HG03135 (cell line): ENCODE data around the gene HS3ST4.

Source experiments
- ATAC-seq: cut with Tn5 transposase; IDR thresholded peaks from one replicate; pipeline ENCODE4 v1.9.1; 2021; ENCODE audit warnings: mild to moderate bottlenecking, moderate library complexity; ENCODE audit not compliant: unreplicated experiment

Gene HS3ST4

DNA sequence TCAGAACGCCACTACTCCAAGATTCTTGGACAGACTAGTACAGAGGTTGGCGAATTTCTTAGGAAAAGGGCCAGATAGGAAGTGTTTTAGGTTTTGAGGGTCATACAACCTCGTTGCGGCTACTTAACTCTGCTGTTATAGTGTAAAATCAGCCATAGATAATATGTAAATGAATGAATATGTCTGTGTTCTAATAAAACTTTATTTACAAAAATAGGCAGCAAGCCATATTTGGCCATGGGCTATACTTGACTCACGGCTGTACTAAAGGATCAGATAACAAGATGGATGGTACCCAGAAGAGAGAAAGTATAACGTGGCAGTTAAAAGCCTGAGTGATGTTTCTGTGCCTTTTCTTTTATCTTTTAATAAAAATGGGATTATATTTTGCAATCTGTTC lies 125.5 kb downstream of the HS3ST4 start:
- ATAC-seq, result no peak

DNA sequence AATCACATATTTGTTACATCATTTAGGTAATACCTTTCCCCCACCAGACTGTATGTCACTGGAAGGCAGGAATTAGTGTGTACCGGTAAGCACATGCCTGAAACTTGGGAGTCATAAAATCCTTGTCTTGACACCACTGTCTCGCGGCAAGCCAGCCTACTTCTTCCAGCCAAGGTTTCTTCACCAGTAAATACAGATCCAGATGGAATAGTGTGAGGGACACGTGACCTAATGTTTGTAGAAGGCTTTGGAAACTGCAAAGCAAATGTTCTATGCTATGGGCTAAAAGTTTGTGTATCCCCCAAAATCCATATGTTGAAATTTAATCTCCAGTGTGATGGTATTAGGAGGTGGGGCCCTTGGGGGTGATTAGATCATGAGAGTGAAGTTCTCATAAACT lies 126.1 kb downstream of the HS3ST4 start:
- ATAC-seq, result no peak

DNA sequence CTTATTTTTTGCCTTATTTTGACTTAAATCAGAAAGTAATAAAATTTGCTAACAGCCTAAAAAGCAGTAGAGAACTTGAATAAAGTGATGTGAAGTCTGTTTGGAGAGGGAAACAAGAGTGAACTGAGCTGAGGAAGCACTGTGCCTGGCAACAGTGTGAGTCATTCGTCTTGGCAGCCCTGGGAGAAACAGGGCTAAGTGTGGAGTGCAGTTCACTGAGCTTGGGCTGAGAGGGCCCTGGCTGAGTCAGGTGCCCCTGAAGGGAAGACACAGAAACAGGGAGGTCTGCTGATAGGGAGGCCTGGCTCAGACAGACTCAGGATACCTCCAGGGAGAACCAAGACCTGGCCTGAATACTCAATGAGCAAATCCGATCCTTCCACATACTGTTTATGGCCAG lies 132.1 kb downstream of the HS3ST4 start:
- ATAC-seq, result no peak

DNA sequence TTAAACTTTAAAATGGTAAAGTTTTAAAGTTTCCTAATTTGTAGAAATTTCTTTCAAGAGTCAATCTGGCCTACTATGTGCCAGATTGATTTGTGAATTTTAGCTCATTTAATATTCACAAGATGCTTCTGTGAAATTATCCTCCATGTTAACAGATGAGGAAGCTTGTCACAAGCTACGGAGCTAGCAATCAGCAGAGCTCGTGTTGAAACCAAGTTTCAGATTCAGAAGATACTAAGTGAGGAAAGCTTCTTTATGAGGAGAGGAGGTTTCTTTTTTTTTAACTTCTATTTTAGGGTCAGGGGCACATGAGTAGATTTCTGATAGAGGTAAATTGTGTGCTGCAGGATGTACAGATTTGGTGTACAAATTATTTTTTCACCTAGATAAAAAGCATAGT lies 135.9 kb downstream of the HS3ST4 start:
- no peak for ATAC-seq

- no peak for ATAC-seq
These were observed 136.8 kb downstream of the HS3ST4 start for GRCh38 chr16:25828510-25828909.

- no peak for ATAC-seq
These were observed 140.5 kb downstream of the HS3ST4 start for GRCh38 chr16:25832291-25832690.

GRCh38 chr16:25834101-25834500 lies 142.3 kb downstream of the HS3ST4 start:
- no peak for ATAC-seq

DNA sequence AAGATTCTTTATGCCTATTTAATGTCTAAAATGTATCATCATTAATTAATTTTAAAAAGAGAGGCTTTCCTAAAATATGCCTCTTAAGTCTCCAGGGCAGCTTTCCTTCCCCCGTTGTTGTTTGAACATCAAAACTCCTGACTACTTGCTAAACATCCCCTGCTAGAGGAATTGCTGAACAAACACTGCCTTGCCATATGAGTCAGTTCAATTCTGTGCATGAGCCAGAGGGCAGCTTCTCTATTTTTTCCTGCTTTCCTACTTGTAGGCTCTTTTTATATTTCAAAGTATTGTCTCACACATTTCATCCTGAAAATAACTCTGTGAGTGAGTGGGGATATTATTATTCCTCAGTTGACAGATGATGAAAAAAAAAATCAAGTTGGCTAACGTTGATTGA lies 143.4 kb downstream of the HS3ST4 start:
- ATAC-seq, result no peak

- no peak for ATAC-seq
These were observed 147.0 kb downstream of the HS3ST4 start for GRCh38 chr16:25838724-25839186.

DNA sequence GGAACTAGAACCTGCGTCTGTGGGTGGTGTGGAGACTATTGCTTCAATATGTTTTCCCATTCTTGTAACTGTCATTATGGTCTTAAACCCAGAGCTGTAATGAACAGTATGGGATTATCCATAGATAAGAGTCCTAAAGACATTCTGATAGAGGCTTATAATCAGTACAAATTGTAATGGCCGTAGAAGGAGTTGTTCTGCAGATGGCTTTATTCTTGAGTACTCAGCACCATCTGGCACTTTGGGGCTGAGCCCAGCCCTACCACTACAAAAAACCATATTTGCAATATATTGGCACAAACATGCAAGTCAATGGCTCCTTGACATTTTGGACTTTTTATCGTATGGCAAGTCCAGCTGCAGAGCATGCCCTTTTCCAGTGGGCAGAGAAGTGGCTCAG lies 150.0 kb downstream of the HS3ST4 start:
- no peak for ATAC-seq

DNA sequence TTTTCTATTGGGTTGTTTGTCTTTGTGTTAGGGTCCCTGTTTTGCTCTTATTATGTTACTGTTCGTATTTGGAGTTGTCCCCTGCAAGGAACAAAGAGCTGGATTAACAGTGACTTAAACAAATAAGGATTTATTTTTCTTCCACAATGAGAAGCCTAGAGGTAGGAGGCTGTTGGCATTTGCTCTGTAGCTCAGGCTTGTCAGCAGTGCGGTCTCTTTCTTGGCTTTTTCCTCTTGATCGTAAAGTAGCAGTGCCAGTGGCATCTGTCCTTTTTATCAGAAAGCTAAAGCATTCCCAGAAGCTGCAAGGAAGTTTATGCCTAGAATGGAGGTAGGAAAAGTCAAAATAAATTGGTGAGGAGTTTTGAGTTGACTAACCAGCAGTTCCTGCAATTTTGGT lies 154.1 kb downstream of the HS3ST4 start:
- no peak for ATAC-seq

GRCh38 chr16:25854141-25854540 lies 162.4 kb downstream of the HS3ST4 start:
- no peak for ATAC-seq

DNA sequence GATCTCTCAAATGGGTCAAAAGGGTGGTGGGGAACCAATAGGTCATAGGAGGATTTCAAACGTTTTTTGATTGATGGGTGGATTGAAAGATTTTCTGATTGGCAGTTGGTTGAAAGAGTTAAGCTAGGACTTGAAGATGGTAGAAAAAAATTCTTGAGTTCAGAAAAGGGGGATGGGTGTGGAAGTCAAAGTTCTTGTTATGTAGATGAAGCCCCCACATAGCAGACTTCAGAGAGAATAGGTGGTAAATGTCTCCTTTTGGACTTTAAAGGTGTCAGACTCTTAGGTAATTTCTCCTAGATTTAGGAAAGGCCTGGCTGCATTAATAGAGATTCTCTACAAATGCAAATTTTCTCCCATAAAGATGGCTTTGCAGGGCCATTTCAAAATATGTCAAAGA lies 163.3 kb downstream of the HS3ST4 start:
- no peak for ATAC-seq

DNA sequence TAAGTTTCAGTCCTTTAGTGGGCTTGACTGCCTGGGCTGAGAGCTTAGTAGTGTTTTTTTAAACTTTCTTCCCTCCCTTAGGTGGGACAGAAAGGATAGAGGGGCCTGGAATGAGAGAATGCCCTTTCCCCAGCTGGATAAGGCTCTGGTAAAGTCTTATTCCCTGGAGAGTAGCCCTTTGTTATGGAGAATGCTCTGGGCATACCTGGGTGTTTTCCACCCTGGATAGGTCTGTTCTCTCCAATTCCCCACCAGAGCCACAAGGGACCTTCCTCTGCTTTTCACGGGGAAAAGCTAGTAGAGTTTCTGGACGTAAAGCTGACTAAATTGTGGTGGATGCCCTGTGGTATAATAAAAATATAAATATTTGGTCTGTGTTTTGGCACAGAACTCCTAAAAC lies 164.1 kb downstream of the HS3ST4 start:
- ATAC-seq, result no peak

DNA sequence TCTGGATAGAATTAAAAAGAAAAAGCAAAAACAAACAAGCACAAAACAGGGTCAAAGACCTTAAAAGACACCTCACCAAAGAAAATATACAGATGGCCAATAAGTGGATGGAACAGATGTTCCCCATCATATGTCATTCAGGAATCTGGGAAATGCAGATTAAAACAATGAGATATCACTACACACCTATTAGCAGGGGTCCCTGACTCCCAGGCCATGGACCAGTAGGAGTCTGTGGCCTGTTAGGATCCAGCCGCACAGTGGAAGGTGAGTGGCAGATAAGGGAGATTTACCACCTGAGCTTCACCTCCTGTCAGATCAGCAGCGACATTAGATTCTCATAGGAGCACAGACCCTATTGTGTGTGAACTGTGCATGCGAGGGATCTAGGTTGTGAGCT lies 167.9 kb downstream of the HS3ST4 start:
- ATAC-seq, result no peak

- ATAC-seq, result no peak
These were observed 175.3 kb downstream of the HS3ST4 start for GRCh38 chr16:25867041-25867440.

GRCh38 chr16:25868106-25868505 lies 176.3 kb downstream of the HS3ST4 start:
- no peak for ATAC-seq

DNA sequence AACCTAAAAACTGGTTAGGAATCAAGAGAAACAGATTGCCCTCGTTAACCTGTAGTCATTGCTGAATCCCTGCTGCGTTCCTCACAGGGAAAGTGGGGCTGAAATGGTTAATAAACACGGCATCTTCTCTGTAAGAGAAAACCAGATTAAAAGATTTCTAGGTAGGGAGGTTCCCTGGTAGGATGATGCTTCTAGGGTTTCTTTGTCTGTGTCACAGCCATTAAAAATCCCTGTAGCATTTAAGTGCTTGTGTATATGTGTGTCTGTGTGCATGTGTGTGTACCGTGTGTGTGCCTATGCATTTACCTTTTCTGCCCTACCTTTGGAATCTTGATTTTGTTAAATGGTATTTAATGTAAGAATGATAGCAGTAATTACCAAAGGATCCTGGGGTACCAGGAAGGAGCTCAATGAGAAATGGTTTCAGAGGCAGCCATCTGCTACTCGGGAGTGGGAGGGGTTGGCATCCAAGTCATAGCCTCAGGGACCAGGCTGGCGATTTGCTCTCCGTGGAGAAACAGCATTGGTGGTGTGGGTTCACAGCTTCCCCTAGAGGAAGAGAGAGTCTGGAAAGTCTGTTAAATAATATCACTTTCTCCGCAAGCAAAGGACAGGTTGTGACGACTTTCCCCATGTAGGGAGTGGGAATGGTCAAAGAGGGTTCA lies 177.1 kb downstream of the HS3ST4 start:
- ATAC-seq, result no peak

- no peak for ATAC-seq
These were observed 180.8 kb downstream of the HS3ST4 start for GRCh38 chr16:25872369-25873070.

- ATAC-seq, result no peak
These were observed 182.4 kb downstream of the HS3ST4 start for GRCh38 chr16:25874196-25874595.

- ATAC-seq, result no peak
These were observed 184.3 kb downstream of the HS3ST4 start for GRCh38 chr16:25875956-25876598.

- ATAC-seq, result no peak
These were observed 185.3 kb downstream of the HS3ST4 start for GRCh38 chr16:25877103-25877502.
